COLO668 (cell line): ENCODE results near the gene DCAF6.
A peak's percentile ranks its signal among the peaks of the same experiment; 100 is the strongest.
"Not testable (repeated sequence)": the region's sequence is repeated elsewhere in the genome, so short reads cannot be mapped to it uniquely, and the experiment has no call there.

ENCODE experiments used
- DNase-seq: peaks from one replicate; lab custom pipeline; 2025; ENCODE audit not compliant: unreplicated experiment; lab: John Stamatoyannopoulos, UW

Gene DCAF6

DNA sequence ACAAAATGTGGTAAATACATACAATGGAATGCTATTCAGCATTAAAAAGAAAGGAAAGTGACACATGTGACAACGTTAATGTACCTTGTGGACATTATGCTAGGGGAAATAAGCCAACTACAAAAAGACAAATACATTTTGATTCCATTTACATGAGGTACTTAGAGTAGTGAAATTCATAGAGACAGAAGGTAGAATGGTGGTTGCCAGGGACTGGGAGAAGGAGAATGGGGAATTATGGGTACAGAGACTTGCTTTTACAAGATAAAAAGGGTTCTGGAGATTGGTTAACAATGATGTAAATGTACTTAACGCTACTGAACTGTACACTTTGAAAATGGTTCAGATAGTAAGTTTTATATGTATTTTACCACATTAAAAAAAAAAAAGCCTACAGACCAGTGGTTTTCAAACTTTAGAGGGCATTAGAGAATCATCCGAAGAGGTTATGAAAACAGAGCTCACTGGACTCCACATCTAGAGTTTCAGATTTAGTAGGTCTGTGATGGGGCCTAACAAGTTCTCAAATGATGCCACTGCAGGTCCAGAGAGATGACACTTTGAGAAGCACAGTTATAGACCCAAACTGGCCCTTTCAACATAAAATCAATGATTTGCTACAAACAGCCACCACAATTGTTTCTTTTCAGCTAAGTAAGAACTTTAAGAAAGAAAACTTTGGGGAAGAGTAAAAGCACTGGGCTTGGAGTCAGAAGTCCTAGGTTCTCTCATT, 13.0 kb upstream of the DCAF6 start:
- DNase-seq = no peak

DNA sequence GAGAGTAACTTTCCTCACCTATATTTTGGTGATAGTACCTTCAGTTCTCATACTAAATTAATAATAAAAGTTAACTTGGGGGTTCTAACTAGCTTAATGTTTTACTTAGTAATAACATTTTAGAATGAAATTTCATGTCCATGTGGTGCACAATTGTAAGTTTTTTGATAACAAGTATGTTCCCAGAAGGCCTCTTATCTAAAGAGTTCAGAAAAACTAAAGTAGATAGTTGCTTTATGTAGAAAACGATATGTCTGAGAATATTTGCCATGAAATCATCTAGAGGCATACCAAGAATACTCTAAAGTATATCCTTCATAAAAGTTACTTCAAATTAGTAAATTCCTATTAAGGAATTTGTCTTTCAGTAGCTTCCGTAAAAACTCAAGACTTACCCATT, 12.4 kb upstream of the DCAF6 start:
- no peak for DNase-seq

DNA sequence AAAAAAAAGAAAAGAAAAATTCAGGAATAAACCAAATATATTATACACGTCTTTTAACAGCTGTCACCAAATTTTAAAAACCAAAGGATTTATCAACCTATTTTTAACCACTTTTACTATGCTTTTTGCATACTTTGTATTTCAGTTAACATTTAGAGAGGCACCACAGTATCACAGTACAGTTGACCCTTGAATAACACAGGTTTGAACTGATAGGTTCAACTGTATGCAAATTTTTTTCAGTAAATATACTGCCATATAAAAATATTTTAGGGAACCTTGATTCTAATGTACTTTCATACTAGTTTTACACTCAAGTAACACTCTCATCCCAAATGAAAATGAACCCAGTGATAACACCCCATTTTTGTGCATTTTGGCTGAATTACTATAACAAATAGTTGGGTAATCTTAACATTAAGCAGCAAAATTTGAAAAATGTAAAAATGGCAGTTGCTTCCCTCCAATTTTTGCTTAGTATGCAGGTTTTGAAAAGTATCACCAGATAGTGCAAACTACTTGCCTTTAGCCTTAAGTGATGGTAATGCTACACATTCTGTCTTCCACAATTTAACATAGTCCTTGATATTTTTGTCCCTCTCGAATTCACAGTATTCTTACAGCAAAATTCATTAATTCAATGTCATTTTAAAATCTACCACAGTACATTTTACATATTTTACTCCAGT, 11.8 kb upstream of the DCAF6 start:
- DNase-seq = no peak

DNA sequence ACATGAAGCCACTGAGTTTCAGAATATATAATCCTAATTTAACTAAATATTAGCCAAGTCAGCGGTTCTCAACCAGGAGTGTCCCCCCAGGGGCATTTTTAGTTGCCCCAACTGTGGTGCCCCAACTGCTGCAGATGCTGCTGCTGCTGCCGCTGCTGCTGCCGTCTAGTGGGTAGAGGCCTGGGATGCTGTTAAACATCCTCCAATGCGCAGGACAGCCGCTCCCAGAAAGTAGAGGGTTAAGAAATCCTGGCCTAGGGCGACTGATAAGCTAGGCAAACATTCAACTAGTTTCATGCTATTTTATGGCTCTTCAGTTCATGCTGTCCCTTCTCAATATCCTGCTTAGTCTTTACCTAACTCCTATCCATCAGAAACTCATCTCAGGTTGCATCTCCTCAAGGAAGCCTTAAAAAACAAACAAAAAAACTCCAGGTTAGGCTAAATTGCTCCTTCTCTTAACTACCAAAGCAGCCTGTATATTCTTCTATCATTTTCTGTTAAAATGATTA, 9.9 kb upstream of the DCAF6 start:
- no peak for DNase-seq

DNA sequence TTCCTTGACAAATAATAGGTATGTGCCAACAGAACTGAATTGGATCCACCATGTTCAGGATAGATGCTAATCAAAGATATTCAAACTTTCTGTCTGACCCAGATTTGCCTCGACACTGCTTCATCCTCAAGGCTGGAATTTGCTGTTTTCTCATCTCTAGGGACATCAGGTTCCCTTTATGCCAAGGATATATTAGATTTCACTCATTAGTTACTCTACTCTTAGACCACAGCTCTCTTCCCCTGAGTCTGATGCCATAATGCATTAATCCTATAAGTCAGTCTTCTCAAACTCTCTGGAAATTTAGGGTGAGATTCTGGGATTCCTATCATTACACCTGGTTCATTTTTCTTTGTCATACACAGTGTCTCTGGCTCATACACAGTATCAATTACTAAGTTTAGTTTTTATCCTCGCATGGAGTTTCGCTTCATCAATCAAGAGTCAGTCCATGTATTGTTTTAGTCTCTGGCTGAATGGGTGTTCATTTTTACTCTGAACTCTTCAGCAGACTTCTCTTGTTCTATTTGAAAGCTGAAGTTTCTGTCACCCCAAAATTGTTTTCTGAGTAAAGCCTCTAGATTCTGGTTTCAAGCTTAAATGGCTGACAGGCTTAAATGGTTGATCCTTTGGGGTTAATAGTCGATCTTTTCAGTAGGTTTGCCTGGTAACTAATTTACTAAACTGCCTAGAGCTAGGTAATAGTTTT, 9.3 kb upstream of the DCAF6 start:
- DNase-seq = no peak

DNA sequence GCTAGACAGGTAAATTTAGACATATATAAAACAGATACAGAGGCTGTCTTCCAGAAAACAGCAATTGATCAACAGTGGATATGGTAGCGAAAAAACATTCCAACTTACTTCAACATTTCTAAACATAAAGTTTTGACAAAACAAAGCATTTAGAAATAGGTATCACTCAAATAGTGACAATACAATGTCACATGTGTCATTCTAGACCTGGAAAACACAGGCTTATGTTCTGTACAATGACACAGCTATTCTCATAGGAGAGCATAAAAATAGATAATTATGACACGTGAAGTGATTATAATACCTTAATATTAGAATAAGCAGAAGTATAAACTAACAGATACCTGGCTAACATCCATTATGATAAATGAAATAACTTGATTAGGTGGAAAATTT, 8.0 kb upstream of the DCAF6 start:
- no peak for DNase-seq

DNA sequence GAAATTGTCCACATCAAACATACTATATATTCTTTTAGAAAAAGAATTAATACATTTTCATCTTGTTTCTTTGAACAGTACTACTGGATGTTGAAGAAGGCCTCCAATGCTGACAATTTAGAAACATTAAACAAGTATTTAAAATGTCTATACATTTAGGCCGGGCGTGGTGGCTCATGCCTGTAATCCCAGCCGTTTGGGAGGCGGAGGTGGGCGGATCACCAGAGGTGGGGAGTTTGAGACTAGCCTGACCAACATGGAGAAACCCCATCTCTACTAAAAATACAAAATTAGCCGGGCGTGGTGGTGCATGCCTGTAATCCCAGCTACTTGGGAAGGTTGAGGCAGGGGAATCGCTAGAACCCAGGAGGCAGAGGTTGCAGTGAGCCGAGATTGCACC, 7.6 kb upstream of the DCAF6 start:
- DNase-seq = not testable (repeated sequence)

DNA sequence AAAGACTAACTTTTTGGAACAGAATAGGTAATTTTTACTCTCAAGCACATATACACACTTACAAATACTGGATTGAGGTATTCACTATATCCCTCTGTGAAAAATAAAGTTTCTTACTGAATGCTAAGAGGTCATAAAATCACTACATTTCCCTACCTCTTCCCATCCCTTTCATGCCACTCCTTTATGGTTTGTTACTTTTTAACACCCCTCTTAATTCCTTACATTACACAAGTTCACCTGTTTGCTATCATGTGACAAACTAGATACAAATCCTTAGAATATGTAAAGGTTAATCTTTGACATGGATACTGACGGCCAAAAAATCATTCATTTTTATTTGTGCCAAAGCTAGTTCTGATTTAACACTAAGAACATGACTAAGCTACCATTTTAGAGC, 6.8 kb upstream of the DCAF6 start:
- DNase-seq = no peak

DNA sequence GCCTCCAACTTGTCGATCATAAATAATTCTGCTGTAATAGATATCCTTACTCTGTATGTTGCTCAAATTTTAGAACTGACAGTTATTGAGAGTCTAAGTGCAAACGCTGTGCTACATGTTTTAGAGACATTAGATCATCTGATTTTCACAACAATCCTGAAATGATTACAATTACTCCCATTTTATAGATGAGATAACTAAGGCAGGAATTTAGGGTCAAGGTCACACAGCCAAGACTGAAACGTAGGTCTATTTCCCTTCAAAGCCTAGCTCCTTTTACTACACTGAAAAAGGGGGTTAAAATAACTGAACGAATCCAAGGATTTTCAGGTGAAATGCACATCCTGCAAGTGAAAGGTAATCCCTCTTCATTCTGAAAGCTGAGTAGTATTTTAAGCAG, 2.7 kb upstream of the DCAF6 start:
- no peak for DNase-seq

DNA sequence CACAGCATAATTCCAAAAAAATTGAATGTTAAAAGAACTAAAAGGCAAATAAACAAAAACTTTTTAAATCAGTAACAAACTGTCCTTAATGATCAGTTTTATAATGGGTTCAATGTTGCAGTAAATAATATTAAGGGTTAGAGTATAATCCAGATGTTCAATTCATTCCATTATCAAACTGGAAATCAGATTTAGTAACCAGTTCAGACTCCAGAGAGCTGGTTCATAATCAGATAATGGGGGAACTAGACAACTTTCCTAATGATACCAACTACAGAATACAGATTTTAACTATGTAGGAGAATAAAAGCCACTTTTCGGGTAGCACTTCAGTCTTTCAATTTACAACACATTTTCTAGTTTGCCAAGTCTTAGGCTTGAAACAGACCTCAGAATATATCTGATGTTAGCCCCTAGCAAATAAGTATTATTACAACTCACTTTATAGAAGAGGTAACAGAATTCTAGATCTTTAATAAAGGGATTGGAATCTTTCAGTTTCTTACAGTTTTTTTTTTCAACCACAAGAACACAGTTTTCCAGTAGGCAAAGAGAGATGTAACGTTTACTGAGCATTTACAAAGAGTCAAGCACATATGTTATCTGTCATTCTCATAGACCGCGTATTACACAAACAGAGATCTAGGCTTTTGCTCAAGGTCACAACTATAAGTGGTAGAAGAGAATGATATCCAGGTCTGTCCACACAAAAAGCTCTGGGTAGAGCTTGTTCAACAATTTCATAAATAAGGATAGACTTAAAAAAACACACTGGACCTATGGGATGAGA, 1.9 kb upstream of the DCAF6 start:
- DNase-seq = no peak

DNA sequence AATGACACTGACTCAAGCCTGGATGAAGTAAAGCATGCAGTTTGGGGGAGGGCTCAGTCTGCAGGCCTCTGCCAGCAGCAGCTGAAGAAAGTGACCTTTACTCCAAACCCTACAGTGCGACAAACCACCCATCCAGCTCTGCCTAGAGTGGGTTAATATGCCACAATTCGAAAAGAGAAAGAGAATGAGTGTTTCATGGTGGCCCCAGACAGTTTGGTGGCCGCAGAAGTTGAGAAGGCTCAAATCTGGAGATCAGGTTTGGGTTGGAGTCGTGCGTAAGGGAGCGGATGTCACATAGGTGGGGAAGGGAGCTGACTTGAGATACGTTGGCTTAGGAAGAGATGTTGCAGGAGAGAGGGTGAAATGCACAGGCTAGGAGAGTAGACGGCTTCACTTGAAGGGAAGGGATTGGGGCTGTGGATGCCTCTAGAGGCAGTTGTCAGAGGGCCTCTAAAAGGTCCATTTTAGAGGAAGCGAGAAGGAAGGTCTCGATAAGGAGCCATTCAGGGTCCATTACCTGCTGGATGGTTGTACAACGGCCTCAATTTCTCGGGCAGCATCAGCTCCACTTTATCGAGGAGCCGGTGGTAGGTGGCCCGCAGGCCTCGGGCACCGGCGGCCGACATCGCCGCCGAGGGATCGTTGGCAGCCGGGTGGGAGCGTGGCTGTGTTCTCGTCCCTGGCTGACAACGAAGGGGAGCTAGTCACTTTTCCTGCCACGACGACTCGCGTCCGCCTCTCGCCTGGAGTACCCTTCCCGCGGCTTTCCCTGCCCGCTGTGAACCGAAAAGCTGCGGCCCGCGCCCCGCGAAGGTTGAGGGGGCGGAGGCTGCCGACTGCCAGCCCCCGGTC, 1.0 kb upstream of the DCAF6 start:
- DNase-seq = peak; percentile 57

DNA sequence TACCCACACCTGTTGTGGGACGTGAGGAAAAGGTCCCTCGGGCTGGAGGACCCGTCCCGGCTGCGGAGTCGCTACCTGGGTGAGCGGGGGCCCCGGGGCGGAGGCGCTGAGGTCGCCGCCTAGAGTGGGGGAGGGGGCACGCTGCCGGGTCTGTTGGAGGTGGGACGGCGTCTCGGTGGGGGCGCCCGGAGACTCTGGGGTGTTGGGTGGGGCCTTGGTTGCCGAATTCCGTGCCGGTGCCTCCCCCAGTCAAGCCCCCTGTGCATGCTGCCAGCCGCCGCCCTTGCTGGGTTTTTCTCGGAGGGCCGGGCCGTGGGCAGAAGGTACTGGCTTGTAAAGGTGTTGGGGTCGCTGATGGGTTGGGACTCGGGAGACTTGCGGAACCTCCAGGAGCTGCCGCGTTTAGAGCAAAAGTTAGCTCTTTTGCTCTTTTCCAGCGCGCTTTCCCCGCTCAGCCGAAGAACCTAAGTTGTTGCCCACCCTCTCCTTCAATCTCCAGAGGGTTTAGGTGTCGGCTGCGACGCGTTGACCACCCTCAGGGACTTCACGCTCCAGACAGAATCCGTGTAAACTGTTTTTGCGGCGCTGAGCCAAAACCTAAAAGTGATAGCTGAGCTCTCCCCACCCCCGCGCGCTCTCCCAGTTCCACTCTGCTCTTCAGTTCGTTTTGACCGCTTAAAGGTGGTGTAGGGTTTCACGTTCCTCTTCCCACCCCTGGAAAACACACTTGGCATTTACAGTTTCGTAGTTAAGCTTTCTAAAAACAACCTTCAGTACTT, 636 bp downstream of the DCAF6 start, which contains the start of gene MPC2:
Gene MPC2 (minus strand): TSS at position 143 of the 779 bp plus-strand sequence. CDS start 1,231 bp downstream, outside the sequence.
- DNase-seq = peak; percentile 68

DNA sequence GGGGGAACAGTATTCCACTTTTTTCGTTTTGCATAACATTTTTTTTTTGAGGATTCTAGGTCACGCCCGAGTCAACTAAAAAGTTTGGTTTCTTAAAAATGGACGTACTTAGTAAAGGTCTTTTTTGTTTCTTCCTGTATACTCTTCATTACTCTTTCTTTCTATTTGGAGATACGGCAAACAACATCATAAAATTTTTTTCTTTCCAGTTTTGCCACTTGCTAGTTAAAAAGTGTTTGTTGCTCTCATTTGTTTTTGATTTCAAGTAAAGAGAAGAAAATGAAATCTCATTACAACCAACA, 1.2 kb downstream of the DCAF6 start:
- no peak for DNase-seq

DNA sequence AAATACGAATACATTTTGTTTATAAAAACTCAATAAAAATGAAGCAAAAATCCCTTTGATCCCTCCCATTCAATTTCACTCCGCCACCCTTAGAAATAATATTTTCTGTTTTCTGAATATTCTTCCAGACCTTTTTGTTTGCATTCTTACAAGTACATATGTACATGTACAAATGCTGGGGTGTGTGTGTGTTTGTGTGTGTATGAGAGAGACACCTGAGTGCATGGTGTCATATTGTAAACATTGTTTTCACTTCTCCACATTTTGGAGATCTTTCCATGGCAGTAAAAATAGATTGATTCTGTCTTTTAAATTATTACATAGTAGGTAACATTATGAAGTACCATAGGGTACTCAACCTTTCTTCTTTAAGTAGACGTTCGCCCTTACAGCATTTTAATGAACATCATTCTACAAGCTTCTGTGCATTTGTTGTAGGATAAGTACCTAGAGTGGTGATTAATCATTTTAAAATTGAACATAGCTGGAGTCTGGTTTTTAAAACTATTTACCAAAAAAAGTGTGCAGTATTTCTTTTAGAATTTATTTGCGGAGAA, 1.7 kb downstream of the DCAF6 start:
- no peak for DNase-seq

DNA sequence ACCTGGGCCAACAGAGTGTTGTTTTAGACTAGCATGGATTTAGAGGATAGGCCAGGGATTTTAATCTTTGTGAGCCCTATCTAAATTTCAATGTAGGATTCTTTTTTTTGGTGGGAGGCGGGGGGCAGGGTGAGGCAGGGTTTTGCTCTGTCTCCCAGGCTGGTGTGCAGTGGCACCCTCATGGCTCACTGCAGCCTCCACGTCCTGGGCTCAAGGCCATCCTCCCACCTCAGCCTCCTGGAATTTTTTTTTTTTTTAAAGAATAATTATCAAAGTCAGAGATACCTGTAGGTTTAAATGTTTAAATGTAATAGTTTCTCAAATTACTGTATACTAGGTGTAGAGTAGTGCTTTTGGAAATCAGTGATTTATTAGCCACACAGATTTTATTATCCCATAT, 3.8 kb downstream of the DCAF6 start:
- DNase-seq = no peak

DNA sequence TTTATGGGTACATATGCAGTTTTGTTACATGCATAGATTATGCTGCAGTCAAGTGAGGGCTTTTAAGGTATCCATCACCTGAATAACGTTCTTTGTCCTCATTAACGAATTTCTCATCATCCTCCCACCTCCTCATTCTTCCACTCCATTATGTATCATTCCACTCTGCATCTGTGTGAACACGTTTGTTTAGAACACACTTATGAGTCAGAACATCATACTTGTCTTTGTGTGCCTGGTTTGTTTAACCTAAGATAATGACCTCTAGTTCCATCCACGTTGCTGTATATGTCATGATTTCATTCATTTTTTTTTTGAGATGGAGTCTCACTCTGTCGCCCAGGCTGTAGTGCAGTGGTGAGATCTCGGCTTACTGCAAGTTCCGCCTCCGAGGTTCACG, 7.1 kb downstream of the DCAF6 start:
- no peak for DNase-seq

DNA sequence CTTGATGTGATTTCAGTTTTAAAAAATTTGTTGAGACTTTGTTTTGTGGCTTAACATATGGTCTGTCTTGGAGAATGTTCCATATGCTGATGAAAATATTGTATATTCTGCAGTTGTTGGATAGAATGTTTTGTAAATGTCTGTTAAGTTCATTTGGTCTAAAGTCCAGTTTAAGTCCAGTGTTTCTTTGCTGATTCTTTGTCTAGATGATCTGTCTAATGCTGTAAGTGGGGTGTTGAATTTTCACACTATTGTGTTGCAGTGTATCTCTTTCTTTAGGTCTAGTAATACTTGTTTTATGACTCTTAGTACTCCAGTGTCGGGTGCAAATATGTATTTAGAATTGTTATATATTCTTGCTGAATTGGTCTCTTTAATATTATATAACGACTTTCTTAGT, 11.2 kb downstream of the DCAF6 start:
- DNase-seq = no peak

DNA sequence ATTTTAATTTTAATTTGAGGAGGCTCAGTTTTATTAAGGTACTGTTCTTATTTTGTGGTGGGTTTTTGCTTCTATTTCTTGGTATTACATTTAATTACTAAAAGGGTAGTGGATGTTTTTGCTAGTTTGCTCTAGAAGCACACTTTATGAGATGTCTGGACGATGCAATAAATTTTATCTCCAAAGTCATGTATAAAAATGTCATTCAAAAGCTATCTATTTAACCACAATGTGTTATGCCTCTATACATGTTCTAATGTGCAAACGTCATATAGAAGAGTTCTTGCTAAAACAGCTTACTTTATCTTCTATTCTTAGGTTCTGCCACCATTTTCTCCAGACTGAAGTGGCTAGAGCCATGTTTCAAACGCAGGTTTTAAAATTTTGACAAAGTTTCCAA, 13.3 kb downstream of the DCAF6 start:
- DNase-seq = no peak

DNA sequence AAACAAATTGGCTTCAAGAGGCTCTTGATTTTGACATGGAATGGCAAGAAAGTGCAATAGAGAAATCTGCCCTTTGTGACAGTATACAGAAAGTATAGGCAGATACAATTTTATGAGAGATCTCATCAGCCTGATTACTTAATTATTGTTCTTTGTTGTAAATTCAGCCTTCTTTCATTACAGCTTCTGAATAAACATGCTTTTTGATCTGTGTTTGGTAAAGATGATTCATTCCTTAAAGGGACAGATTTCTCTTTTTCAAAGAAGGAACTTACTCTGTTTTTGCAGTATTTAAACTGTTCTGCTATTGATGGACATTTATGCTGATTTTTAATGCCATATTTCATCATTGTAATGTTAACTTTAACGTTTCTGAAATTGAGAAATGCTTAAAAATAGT, 14.1 kb downstream of the DCAF6 start:
- DNase-seq = no peak
